H4 (cell line): Measurements from ENCODE around the gene CGRRF1. TPM values are rescaled to one million over a fixed set of nuclear protein-coding genes. Genes with fewer than 3 reads are reported as not detected.

ENCODE experiments used
- DNase-seq: peaks from one replicate; pipeline ENCODE4 v3.0.0-alpha.2; 2015; ENCODE audit warnings: low spot score
- total RNA-seq: library from RNA; depleted of rRNA; stranded (reverse); fragments of >200 nt; shearing (Covaris generic); gene quantifications from 2 replicates; pipeline ENCODE4 v1.2.3, GENCODE V29; 2014

The CGRRF1 gene
- total RNA-seq, 1 experiment from 2014 or later = 17.3 TPM

GRCh38 chr14:54548491-54548890, 38.8 kb downstream of the CGRRF1 start:
- DNase-seq = no peak

- no peak for DNase-seq
Observed at GRCh38 chr14:54549862-54550261, 40.2 kb downstream of the CGRRF1 start.

GRCh38 chr14:54550514-54550913, 40.8 kb downstream of the CGRRF1 start:
- no peak for DNase-seq

- DNase-seq = no peak
Observed at GRCh38 chr14:54554401-54554800, 44.7 kb downstream of the CGRRF1 start.

- no peak for DNase-seq
Observed at GRCh38 chr14:54555651-54556050, 45.9 kb downstream of the CGRRF1 start.

GRCh38 chr14:54556535-54556934, 46.8 kb downstream of the CGRRF1 start:
- no peak for DNase-seq

- no peak for DNase-seq
Observed at GRCh38 chr14:54562334-54562733, 52.6 kb downstream of the CGRRF1 start.

GRCh38 chr14:54564071-54564867, 54.6 kb downstream of the CGRRF1 start:
- peak; percentile 39 for DNase-seq

GRCh38 chr14:54564868-54565784, 55.4 kb downstream of the CGRRF1 start:
- peak; percentile 53 for DNase-seq

GRCh38 chr14:54565785-54566409, 56.2 kb downstream of the CGRRF1 start:
- peak; percentile 71 for DNase-seq

- DNase-seq = peak; percentile 70
Observed at GRCh38 chr14:54566410-54567223, 56.9 kb downstream of the CGRRF1 start, which contains the start of gene SAMD4A. Gene SAMD4A (plus strand): TSS chr14:54567128. CDS start chr14:54567917, 789 bp downstream.

GRCh38 chr14:54567224-54567638, 57.5 kb downstream of the CGRRF1 start:
- DNase-seq = no peak

GRCh38 chr14:54567639-54568561, 58.2 kb downstream of the CGRRF1 start:
- no peak for DNase-seq

GRCh38 chr14:54568821-54569595, 59.3 kb downstream of the CGRRF1 start:
- no peak for DNase-seq

- no peak for DNase-seq
Observed at GRCh38 chr14:54570047-54570446, 60.3 kb downstream of the CGRRF1 start.

- no peak for DNase-seq
Observed at GRCh38 chr14:54570631-54571415, 61.1 kb downstream of the CGRRF1 start.

- DNase-seq = no peak
Observed at GRCh38 chr14:54572316-54572715, 62.6 kb downstream of the CGRRF1 start.

- no peak for DNase-seq
Observed at GRCh38 chr14:54574528-54574927, 64.8 kb downstream of the CGRRF1 start.
